ENCODE data around the gene FLNB.

GRCh38 chr3:58041182-58041825 is 33.1 kb downstream of the FLNB start:
- TF ChIP-seq CTCF (conservative IDR thresholded peaks at IDR 0.05; ENCODE audit: low read length), result no peak
- TF ChIP-seq EZH2phosphoT487 (IDR thresholded peaks at IDR 0.05; ENCODE audit: borderline replicate concordance), result no peak

Data from Loucy (cell line).